GM19035 (cell line): Measurements from ENCODE around the gene P2RY6.

ENCODE experiments used
- ATAC-seq: cut with Tn5 transposase; IDR thresholded peaks from one replicate; pipeline ENCODE4 v1.9.1; 2021; ENCODE audit not compliant: unreplicated experiment

Gene P2RY6

DNA sequence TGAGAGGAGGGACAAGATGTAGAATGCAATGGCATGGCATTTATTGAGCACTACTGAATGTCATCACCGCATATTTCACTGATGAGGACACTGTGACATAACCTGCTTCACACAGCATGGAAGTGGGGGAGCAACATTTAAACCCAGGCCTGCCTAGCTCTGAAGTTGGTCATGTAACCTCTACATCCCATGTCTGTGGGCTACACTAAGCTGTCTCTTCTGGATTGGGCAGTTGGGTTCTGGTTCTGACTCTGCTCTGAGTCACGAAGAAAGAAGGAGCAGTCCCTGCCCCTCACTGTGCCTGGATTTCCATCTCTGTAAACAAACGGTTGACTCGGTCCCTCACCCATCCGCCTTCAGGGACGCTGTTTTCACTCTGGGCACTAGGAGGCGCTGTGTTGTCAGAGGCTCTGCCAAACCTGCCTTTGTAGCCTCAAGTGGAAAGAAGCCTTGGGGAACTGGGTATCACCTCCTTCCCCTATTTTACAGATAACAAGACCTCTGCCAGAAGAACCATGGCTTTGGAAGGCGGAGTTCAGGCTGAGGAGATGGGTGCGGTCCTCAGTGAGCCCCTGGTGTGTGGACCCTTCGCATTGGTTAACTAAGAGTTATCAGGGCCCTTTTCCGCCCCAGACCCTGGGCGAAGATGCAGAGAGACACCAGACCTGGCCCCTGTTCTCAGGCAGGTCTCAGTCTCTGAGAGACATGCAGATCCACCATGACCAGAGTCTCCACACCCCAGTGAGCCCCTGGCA lies 23.3 kb downstream of the P2RY6 start:
- no peak for ATAC-seq

GRCh38 chr11:73295996-73296318 lies 23.8 kb downstream of the P2RY6 start:
- no peak for ATAC-seq

DNA sequence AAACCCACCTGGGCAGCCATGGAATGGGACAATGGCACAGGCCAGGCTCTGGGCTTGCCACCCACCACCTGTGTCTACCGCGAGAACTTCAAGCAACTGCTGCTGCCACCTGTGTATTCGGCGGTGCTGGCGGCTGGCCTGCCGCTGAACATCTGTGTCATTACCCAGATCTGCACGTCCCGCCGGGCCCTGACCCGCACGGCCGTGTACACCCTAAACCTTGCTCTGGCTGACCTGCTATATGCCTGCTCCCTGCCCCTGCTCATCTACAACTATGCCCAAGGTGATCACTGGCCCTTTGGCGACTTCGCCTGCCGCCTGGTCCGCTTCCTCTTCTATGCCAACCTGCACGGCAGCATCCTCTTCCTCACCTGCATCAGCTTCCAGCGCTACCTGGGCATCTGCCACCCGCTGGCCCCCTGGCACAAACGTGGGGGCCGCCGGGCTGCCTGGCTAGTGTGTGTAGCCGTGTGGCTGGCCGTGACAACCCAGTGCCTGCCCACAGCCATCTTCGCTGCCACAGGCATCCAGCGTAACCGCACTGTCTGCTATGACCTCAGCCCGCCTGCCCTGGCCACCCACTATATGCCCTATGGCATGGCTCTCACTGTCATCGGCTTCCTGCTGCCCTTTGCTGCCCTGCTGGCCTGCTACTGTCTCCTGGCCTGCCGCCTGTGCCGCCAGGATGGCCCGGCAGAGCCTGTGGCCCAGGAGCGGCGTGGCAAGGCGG lies 24.5 kb downstream of the P2RY6 start:
- ATAC-seq, result no peak

DNA sequence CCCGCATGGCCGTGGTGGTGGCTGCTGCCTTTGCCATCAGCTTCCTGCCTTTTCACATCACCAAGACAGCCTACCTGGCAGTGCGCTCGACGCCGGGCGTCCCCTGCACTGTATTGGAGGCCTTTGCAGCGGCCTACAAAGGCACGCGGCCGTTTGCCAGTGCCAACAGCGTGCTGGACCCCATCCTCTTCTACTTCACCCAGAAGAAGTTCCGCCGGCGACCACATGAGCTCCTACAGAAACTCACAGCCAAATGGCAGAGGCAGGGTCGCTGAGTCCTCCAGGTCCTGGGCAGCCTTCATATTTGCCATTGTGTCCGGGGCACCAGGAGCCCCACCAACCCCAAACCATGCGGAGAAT lies 25.1 kb downstream of the P2RY6 start:
- ATAC-seq, result no peak

GRCh38 chr11:73297702-73298101 lies 25.6 kb downstream of the P2RY6 start:
- ATAC-seq, result no peak

GRCh38 chr11:73298233-73298632 lies 26.1 kb downstream of the P2RY6 start:
- no peak for ATAC-seq

GRCh38 chr11:73299751-73300150 lies 27.6 kb downstream of the P2RY6 start:
- ATAC-seq, result no peak

DNA sequence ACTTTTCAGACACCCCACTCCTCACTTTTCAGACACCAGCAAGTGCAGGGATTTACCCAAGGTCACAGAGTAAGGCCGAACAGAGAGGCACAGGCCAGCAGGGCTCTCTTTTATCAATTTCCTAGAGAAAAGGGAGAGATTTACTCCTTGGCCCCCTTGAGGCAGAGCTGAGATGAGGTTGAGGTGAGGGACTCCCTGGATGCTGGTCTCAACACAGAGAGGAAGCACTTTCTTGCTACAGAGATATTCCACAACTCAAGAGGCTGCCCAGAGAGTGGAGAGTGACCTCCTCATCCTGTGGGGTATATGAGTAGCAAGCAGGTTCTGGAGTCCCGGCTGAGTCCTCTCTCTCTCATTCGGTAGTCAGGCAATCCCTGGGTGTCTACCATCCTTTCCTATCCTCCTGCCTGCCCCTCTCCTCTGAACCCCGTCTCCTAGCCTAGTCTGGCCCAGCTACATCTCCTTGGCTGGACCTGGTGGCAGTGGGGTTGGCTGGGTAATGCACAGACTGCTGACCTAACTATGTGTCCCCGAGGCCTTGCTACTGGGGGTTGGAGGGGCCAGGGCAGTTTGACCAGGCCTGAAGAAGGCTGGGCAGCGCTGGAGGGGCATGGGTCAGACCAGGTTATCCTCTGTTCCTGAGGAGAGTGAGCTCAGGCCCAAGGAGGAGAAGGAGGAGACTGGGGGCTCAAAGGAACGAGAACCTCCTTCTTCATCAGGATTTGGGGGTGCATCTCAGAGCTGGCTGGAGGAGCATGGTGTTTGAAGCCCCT lies 34.1 kb downstream of the P2RY6 start:
- no peak for ATAC-seq

DNA sequence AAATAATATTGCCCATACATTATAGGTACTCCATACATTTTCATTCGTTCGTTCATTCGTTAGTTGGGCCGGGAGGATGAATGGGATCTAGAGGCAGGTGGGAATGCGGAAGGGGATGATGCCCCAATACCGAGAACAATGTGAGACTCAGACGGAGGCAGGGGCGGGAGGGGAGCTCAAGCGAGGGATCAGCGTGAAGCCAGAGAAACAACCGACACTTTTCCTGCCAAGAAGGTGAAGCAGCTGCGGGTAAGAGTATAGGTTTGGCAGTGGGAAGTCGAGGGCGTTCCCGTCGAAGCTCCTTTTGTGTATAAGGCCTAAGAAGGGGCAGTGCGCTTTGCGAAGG lies 34.8 kb downstream of the P2RY6 start:
- ATAC-seq, result no peak

DNA sequence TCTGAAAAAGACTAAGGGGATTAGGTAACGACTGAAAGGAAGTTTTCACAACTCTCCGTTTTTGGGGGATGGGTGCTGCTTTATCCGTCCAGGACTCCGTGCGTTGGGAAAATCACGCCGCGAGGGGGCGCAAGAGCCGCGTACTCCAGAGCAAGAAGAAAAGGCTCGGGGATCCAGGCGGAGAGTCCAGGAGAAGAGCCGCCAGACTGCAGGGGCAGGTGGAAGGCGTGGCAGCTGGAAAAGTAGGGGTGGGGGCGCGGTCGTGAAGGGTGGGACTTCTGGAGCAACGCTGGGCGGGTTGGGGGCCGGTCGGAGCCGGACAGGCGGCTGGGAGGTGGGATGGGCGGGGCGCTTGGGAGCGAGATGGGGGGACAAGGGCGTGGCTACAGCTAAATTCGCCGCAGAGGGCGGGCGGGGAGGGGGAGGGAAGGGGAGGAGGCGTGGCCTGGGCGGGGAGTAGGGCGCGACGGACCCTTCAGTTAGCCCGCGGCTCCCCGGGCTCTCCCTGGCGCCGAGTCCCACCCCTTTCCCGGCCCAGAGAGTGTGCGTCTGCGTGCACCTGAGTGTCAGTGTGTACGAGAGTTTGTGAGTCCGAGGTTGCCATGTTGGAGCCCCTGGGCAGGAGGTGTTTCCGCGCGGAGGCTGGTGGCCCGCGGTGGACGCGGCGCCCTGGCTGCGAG lies 35.3 kb downstream of the P2RY6 start:
- ATAC-seq, result peak; percentile 60

DNA sequence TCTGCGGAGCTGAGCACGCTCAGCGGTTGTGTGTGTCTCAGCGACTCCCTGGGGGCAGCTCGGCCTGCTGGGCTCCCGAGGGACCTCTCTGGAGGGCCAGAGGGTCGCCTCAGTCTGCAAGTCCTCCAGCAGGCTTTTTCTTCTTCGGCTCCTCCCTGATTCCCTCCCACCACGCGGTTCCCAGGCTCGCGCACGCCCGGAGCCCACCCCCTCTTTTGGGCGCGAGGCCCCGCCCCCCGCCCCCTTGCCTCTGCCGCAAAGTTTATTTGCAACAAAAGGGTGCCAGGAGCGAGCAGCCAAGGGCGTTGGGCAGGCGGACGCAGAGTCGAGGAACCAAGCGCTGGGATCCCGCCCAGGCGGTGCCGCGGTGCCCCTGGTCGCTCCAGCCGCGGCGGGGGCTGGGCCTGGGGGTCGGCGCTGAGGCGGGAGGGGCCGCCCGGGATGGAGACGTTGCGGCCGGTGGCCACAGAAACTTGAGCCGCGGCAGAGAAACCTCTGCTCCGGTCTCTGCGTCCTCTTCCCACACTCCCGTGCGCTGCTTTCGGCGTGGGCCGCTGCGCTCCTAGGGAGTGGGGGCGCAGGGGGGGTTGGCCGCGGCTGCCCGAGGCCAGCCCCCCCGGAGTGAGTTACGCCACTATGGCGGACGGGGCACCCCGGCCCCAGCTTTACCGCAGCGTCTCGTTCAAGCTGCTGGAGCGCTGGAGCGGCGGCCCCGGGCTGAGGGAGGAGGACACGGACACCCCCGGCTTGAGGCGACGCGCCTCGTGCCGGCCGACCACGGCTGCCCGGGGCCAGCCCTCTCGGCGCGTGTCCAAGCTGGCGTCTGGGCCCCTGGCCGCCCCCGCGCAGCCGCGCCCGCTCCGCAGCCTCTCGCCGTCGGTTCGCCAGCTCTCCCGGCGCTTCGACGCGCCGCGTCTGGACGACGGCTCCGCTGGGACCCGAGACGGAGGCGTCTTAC lies 36.1 kb downstream of the P2RY6 start, which contains the start of gene ARHGEF17:
Gene ARHGEF17 (plus strand): TSS at position 274 of the 958 bp plus-strand sequence. CDS start 363 bp downstream, at position 637.
- ATAC-seq, result peak; percentile 21

DNA sequence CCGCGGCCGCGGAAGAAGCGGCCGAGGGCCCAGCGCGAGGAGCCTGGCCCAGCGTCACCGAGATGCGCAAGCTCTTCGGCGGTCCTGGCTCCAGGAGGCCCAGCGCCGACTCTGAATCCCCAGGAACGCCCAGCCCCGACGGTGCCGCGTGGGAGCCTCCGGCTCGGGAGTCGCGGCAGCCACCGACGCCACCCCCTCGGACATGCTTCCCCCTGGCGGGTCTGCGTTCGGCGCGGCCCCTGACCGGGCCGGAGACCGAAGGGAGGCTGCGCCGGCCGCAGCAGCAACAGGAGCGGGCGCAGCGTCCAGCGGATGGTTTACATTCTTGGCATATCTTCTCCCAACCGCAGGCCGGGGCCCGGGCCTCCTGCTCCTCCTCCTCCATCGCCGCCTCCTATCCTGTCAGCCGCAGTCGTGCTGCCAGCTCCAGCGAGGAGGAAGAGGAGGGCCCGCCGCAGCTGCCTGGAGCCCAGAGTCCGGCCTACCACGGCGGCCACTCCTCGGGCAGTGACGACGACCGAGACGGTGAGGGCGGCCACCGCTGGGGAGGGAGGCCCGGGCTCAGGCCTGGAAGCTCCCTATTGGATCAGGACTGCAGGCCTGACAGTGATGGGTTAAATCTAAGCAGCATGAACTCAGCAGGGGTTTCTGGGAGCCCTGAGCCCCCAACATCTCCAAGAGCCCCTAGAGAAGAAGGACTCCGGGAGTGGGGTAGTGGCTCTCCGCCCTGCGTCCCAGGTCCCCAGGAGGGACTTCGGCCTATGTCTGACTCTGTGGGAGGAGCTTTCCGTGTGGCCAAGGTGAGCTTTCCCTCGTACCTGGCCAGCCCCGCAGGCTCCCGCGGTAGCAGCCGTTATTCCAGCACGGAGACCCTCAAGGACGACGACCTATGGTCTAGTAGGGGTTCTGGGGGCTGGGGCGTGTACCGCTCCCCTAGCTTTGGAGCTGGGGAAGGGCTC lies 37.1 kb downstream of the P2RY6 start:
- no peak for ATAC-seq

- no peak for ATAC-seq
These were observed 37.9 kb downstream of the P2RY6 start for GRCh38 chr11:73310076-73310475.

- ATAC-seq, result no peak
These were observed 38.7 kb downstream of the P2RY6 start for GRCh38 chr11:73310661-73311393.

- ATAC-seq, result no peak
These were observed 39.3 kb downstream of the P2RY6 start for GRCh38 chr11:73311394-73311869.

GRCh38 chr11:73312036-73312435 lies 39.9 kb downstream of the P2RY6 start:
- no peak for ATAC-seq

GRCh38 chr11:73312851-73313327 lies 40.8 kb downstream of the P2RY6 start:
- ATAC-seq, result no peak

GRCh38 chr11:73313652-73314051 lies 41.5 kb downstream of the P2RY6 start:
- no peak for ATAC-seq
